H1 (cell line): ENCODE results near the gene AWAT2. TPM values are rescaled to one million over a fixed set of nuclear protein-coding genes. Genes with fewer than 3 reads are reported as not detected.

Experiments
- CTCF ChIA-PET: fragments of 300-600 bp; sonication (Branson Sonifier 250); formaldehyde crosslinking; loops from one replicate; lab custom pipeline; 2021; ENCODE audit not compliant: partially characterized antibody; lab: Charles Lee
- POLR2A ChIA-PET: fragments of 300-600 bp; sonication (Branson Sonifier 250); formaldehyde crosslinking; loops from one replicate; lab custom pipeline; 2021; ENCODE audit warnings: inconsistent platforms; ENCODE audit not compliant: partially characterized antibody; lab: Charles Lee
- DNase-seq, 2 experiments: peaks; one replicate each; pipeline versions ENCODE4 v3.0.0 to v3.0.0-alpha.2; 2010 to 2022; ENCODE audit warnings: low spot score in 2 of 2, low read depth in 1 of 2, mixed read lengths in 1 of 2
- FAIRE-seq: peaks from 2 replicates; lab custom pipeline; 2011; peaks lifted over from hg19 to GRCh38; lab: Jason Lieb, UNC
- H2AFZ ChIP-seq: 2 replicates; pipeline ENCODE4 v1.8.1; 2012; ENCODE audit warnings: low read length, inconsistent platforms
- H2AK5ac ChIP-seq: 2 replicates; pipeline ENCODE4 v1.6.1; 2013; ENCODE audit warnings: low read depth, low read length
- H2BK120ac ChIP-seq: replicated peaks from 2 replicates; pipeline ENCODE3; 2013; ENCODE audit warnings: low read depth, low read length, inconsistent platforms
- H2BK12ac ChIP-seq: 2 replicates; pipeline ENCODE4 v1.6.1; 2013; ENCODE audit warnings: low read depth, low read length
- H2BK15ac ChIP-seq: 2 replicates; pipeline ENCODE4 v1.6.1; 2013; ENCODE audit warnings: low read length
- H2BK20ac ChIP-seq: 2 replicates; pipeline ENCODE4 v1.6.1; 2013; ENCODE audit warnings: low read length
- H2BK5ac ChIP-seq: 2 replicates; pipeline ENCODE4 v1.6.1; 2013; ENCODE audit warnings: low read depth, low read length
- H3K14ac ChIP-seq: 2 replicates; pipeline ENCODE4 v1.6.1; 2013; ENCODE audit warnings: inconsistent platforms; ENCODE audit not compliant: insufficient read length
- H3K18ac ChIP-seq: 2 replicates; pipeline ENCODE4 v1.6.1; 2013; ENCODE audit warnings: low read length; ENCODE audit errors: extremely low read depth
- H3K23ac ChIP-seq: 2 replicates; pipeline ENCODE4 v1.6.1; 2013; ENCODE audit warnings: inconsistent platforms; ENCODE audit not compliant: insufficient read length
- H3K23me2 ChIP-seq: 2 replicates; pipeline ENCODE4 v1.6.1; 2013; ENCODE audit warnings: low read depth, low read length
- H3K27ac ChIP-seq: 2 replicates; pipeline ENCODE4 v1.6.1; 2011; ENCODE audit warnings: low read depth, low read length, inconsistent platforms
- H3K27me3 ChIP-seq, 4 experiments: replicated peaks in 1 of 4; 1 replicate in 1 of 4; 2 replicates in 3 of 4; pipeline versions ENCODE4 v1.6.1 to v1.8.1; 2011 to 2013; ENCODE audit warnings: low read length in 3 of 4, mild to moderate bottlenecking in 3 of 4, inconsistent platforms in 2 of 4, mixed read lengths in 2 of 4, moderate library complexity in 1 of 4; ENCODE audit not compliant: control insufficient read depth in 3 of 4, insufficient read depth in 3 of 4; ENCODE audit errors: extremely low read depth in 1 of 4
- H3K36me3 ChIP-seq, 4 experiments: 2 replicates each; pipeline versions ENCODE4 v1.6.1 to v1.8.1; 2011 to 2013; ENCODE audit warnings: mild to moderate bottlenecking in 4 of 4, low read length in 3 of 4, moderate library complexity in 2 of 4, control low read depth in 1 of 4, inconsistent platforms in 1 of 4; ENCODE audit not compliant: insufficient read depth in 4 of 4, control insufficient read depth in 2 of 4
- H3K4ac ChIP-seq: replicated peaks from 2 replicates; pipeline ENCODE3; 2013; ENCODE audit warnings: low read length, low read depth, mixed read lengths, inconsistent platforms; ENCODE audit not compliant: insufficient read length
- H3K4me1 ChIP-seq, 4 experiments: replicated peaks in 1 of 4; 1 replicate in 1 of 4; 2 replicates in 3 of 4; pipeline versions ENCODE4 v1.6.1 to v1.8.1; 2011 to 2013; ENCODE audit warnings: low read length in 3 of 4, inconsistent platforms in 2 of 4, mixed read lengths in 1 of 4; ENCODE audit not compliant: insufficient read depth in 4 of 4, control insufficient read depth in 3 of 4
- H3K4me2 ChIP-seq, 2 experiments: 2 replicates each; pipeline versions ENCODE4 v1.6.1 to v1.8.1; 2011 to 2013; ENCODE audit warnings: low read depth in 2 of 2, low read length in 2 of 2, control low read depth in 1 of 2, inconsistent platforms in 1 of 2, mild to moderate bottlenecking in 1 of 2; ENCODE audit not compliant: insufficient read depth in 1 of 2
- H3K4me3 ChIP-seq, 4 experiments: fragments of 200-600, 300-600 bp in 1 of 4; sonication (generic), shearing (Covaris generic), sonication (Bioruptor Twin) in 1 of 4; 2 replicates each; pipeline versions ENCODE4 v1.5.1 to v1.8.1; 2011 to 2016; ENCODE audit warnings: low read length in 4 of 4, low read depth in 3 of 4, control low read depth in 2 of 4, inconsistent platforms in 2 of 4, mild to moderate bottlenecking in 2 of 4, mixed read lengths in 1 of 4, moderate library complexity in 1 of 4; ENCODE audit not compliant: insufficient read depth in 2 of 4; ENCODE audit errors: extremely low read depth in 1 of 4
- H3K56ac ChIP-seq: replicated peaks from 2 replicates; pipeline ENCODE3; 2013; ENCODE audit warnings: low read depth, mild to moderate bottlenecking, mixed read lengths, low read length, inconsistent platforms; ENCODE audit not compliant: insufficient read length
- H3K79me1 ChIP-seq: 2 replicates; pipeline ENCODE4 v1.6.1; 2013; ENCODE audit warnings: low read depth, low read length, control low read depth
- H3K79me2 ChIP-seq, 2 experiments: 2 replicates each; pipeline versions ENCODE4 v1.6.1 to v1.8.1; 2012 to 2013; ENCODE audit warnings: low read length in 2 of 2, mild to moderate bottlenecking in 2 of 2, inconsistent platforms in 1 of 2; ENCODE audit not compliant: insufficient read depth in 2 of 2, control insufficient read depth in 1 of 2
- H3K9ac ChIP-seq, 4 experiments: replicated peaks in 1 of 4; 1 replicate in 1 of 4; 2 replicates in 3 of 4; pipeline versions ENCODE4 v1.6.1 to v1.8.1; 2011 to 2013; ENCODE audit warnings: low read depth in 3 of 4, low read length in 3 of 4, control low read depth in 2 of 4, mild to moderate bottlenecking in 2 of 4, moderate library complexity in 2 of 4, inconsistent platforms in 1 of 4; ENCODE audit errors: extremely low read depth in 1 of 4
- H3K9me3 ChIP-seq, 2 experiments: 2 replicates each; pipeline versions ENCODE4 v1.6.1 to v1.8.1; 2012 to 2013; ENCODE audit warnings: mild to moderate bottlenecking in 2 of 2, moderate library complexity in 2 of 2, control low read depth in 1 of 2, inconsistent platforms in 1 of 2, low read depth in 1 of 2, low read length in 1 of 2, mixed read lengths in 1 of 2; ENCODE audit not compliant: insufficient read depth in 2 of 2
- H4K20me1 ChIP-seq, 2 experiments: replicated peaks in 1 of 2; 2 replicates each; pipeline versions ENCODE3 to v1.8.1; 2011 to 2013; ENCODE audit warnings: inconsistent platforms in 2 of 2, low read length in 2 of 2, mild to moderate bottlenecking in 1 of 2; ENCODE audit not compliant: insufficient read depth in 2 of 2, control insufficient read depth in 1 of 2
- H4K5ac ChIP-seq: 2 replicates; pipeline ENCODE4 v1.6.1; 2013; ENCODE audit warnings: low read length, low read depth, mixed read lengths, inconsistent platforms; ENCODE audit not compliant: insufficient read length
- H4K8ac ChIP-seq: 2 replicates; pipeline ENCODE4 v1.8.0; 2013; ENCODE audit warnings: mild to moderate bottlenecking, moderate library complexity, low read length, inconsistent platforms; ENCODE audit not compliant: insufficient read depth; ENCODE audit errors: extremely low read depth
- H4K91ac ChIP-seq: replicated peaks from 2 replicates; pipeline ENCODE3; 2013; ENCODE audit warnings: low read length, mixed read lengths, inconsistent platforms; ENCODE audit not compliant: insufficient read length
- KDM1A ChIP-seq: fragments of 200-600, 300-600 bp; sonication (generic); IDR thresholded peaks from 2 replicates; pipeline ENCODE4 v1.7.1; 2016; ENCODE audit warnings: mild to moderate bottlenecking, low read length, borderline replicate concordance
- KDM5A ChIP-seq: fragments of 200-600 bp; IDR thresholded peaks from 2 replicates; pipeline ENCODE4 v1.7.1; 2012; ENCODE audit warnings: mild to moderate bottlenecking, low read length, inconsistent platforms, mixed read lengths
- POLR2AphosphoS5 ChIP-seq: IDR thresholded peaks from 2 replicates; pipeline ENCODE4 v1.6.1; 2011; ENCODE audit warnings: low read depth, low read length
- RFX5 ChIP-seq: IDR thresholded peaks from 2 replicates; pipeline ENCODE4 v1.6.1; 2011; ENCODE audit warnings: low read depth, low read length, improper control_type of control experiment, borderline replicate concordance
- RXRA ChIP-seq: IDR thresholded peaks from 2 replicates; pipeline ENCODE4 v1.6.1; 2011; ENCODE audit warnings: low read depth, mild to moderate bottlenecking, low read length, moderate library complexity; ENCODE audit not compliant: insufficient read depth
- SIRT6 ChIP-seq: IDR thresholded peaks from one replicate; pipeline ENCODE4 v1.7.1; 2012; ENCODE audit warnings: low read length, inconsistent platforms
- SP2 ChIP-seq: IDR thresholded peaks from 2 replicates; pipeline ENCODE4 v1.6.1; 2012; ENCODE audit warnings: mild to moderate bottlenecking, low read length, inconsistent platforms
- WGBS, 2 experiments: shearing (Covaris generic) in 1 of 2; methylation state at CpG; one replicate each; pipeline versions ENCODE4 v1.1.6 to v1.1.7; 2013 to 2015; ENCODE audit warnings: low lambda C conversion rate in 2 of 2, mixed read lengths in 2 of 2, inconsistent platforms in 1 of 2, low coverage in 1 of 2, missing lambda C conversion rate in 1 of 2; ENCODE audit not compliant: insufficient replicate concordance in 2 of 2, insufficient coverage in 1 of 2, insufficient read length in 1 of 2; ENCODE audit errors: extremely low coverage in 1 of 2, missing lambda C conversion rate in 1 of 2; 5-methylcytosine and 5-hydroxymethylcytosine counted together
- polyA plus RNA-seq, 7 experiments: library from polyadenylated mRNA; depleted of rRNA in 3 of 7; stranded (reverse) in 5 of 7; unstranded in 2 of 7; fragments of >200 nt in 5 of 7; fragments of 200-250 nt in 2 of 7; gene quantifications; 1 replicate in 5 of 7; 2 replicates in 1 of 7; 4 replicates in 1 of 7; pipeline versions ENCODE4 v1.2.1 to v1.2.3, GENCODE V29; 2011 to 2013; ENCODE audit warnings: missing spikeins in 2 of 7, mixed read lengths in 2 of 7
- total RNA-seq: library from RNA; stranded (reverse); fragmentation: NEBNext Ultra II Directional; extraction: Animal tissue kit (Norgen Biotek cat#: 25700); gene quantifications from 2 replicates; pipeline ENCODE4 v1.2.1, GENCODE V29; 2021
- TF ChIP-seq, protein P1 (sequence below), 3 experiments: IDR thresholded peaks; 1 replicate in 2 of 3; 2 replicates in 1 of 3; pipeline versions ENCODE4 v1.5.1 to v1.6.1; 2011; ENCODE audit warnings: low read length in 3 of 3, mild to moderate bottlenecking in 3 of 3, inconsistent platforms in 2 of 3, low read depth in 1 of 3, moderate library complexity in 1 of 3; ENCODE audit not compliant: insufficient read depth in 1 of 3; ENCODE audit errors: control extremely low read depth in 1 of 3

Gene AWAT2
- total and polyA plus RNA-seq, 2 of the 8 experiments (the other 6 are each of a cell fraction or from before 2014, with no cell fraction given), result not detected

- Histone ChIP-seq H2BK120ac (no peak overlapping the region), H4K20me1 (no peaks in the 10 kb centered on the region), H4K5ac (no peak overlapping the region), H3K36me3 (no peaks in the 10 kb centered on the region), H3K79me2 (no peaks in the 10 kb centered on the region), H3K4me2 (no peak overlapping the region), H3K79me1 (no peaks in the 10 kb centered on the region), H2AK5ac (no peak overlapping the region), H3K27me3 (no peaks in the 10 kb centered on the region), H2AFZ (no peak overlapping the region), H3K14ac (no peak overlapping the region), H3K4ac (no peak overlapping the region), H3K4me1 (peaks cover 0 to 5% (median 2%) of the 10 kb centered on the region in 4 experiments; a peak in 3 of 7 replicates), H3K9me3 (no peaks in the 10 kb centered on the region), H2BK20ac (no peak overlapping the region), H4K91ac (no peak overlapping the region), H3K23me2 (no peaks in the 10 kb centered on the region), H2BK5ac (no peak overlapping the region), H3K27ac (no peak overlapping the region), H3K18ac (no peak overlapping the region), H3K56ac (no peak overlapping the region), H3K4me3 (no peak overlapping the region), H4K8ac (no peak overlapping the region), H2BK12ac (no peak overlapping the region), H3K9ac (no peak overlapping the region), H3K23ac (no peak overlapping the region), H2BK15ac (no peak overlapping the region)
- FAIRE-seq, result peak; percentile 36
- no peak for DNase-seq
- CTCF ChIA-PET, result interaction anchor here (0.6 kb wide), 1 partner anchor 392 kb away, joined by 4 read pairs; no protein-coding TSS in a partner anchor
- POLR2A ChIA-PET, result no interaction called here
- WGBS, 2 experiments, result 91% methylated on average over 2 of the region's 2 CpGs; no CpG with 5 or more reads in 1 of the 2 experiments
- no peak for TF ChIP-seq RXRA
- no peak for TF ChIP-seq POLR2AphosphoS5
- TF ChIP-seq SIRT6, result no peak
- no peak for TF ChIP-seq RFX5
- no peak for TF ChIP-seq KDM5A
- TF ChIP-seq, protein P1, sequence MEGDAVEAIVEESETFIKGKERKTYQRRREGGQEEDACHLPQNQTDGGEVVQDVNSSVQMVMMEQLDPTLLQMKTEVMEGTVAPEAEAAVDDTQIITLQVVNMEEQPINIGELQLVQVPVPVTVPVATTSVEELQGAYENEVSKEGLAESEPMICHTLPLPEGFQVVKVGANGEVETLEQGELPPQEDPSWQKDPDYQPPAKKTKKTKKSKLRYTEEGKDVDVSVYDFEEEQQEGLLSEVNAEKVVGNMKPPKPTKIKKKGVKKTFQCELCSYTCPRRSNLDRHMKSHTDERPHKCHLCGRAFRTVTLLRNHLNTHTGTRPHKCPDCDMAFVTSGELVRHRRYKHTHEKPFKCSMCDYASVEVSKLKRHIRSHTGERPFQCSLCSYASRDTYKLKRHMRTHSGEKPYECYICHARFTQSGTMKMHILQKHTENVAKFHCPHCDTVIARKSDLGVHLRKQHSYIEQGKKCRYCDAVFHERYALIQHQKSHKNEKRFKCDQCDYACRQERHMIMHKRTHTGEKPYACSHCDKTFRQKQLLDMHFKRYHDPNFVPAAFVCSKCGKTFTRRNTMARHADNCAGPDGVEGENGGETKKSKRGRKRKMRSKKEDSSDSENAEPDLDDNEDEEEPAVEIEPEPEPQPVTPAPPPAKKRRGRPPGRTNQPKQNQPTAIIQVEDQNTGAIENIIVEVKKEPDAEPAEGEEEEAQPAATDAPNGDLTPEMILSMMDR (IDR thresholded peaks at IDR 0.05; ENCODE audit: control extremely low read depth in 1 of 3, insufficient read depth in 1 of 3, low read depth in 1 of 3, low read length in 3 of 3), result no peak
- TF ChIP-seq KDM1A, result no peak
- no peak for TF ChIP-seq SP2
These were observed 33.2 kb downstream of the AWAT2 start for GRCh38 chrX:70016513-70016912.
